Measurements from ENCODE around the gene FLT1.

The FLT1 gene

DNA sequence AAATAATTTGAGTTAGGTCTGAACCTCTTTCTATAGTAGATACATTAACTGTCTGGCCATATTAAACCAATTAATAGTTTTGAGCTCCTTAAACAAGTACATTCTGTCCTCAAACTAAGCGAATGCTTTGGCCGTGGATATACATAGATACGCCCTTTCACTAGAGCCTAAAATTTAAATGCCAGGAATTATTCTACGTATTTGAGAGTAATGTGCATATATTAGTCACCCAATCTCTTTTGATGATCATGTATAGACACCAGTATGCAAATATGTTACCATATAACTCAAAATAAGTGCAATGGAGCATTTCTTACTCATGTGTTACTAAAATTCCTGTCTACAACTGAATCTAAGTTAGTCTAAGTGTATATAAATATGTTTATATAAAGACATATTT, 70.4 kb downstream of the FLT1 start:
- Histone ChIP-seq H3K4me3 (ENCODE audit: low read length) (no peak overlapping the region), H3K27me3 (ENCODE audit: control insufficient read depth, low read length) (no peaks in the 10 kb centered on the region), H3K36me3 (ENCODE audit: control insufficient read depth, low read length) (no peaks in the 10 kb centered on the region), H3K79me2 (ENCODE audit: control insufficient read depth, low read length) (no peaks in the 10 kb centered on the region), H3K4me2 (ENCODE audit: low read length) (no peak overlapping the region), H3K4me1 (ENCODE audit: control insufficient read depth, low read length) (peaks cover 24% of the 10 kb centered on the region), H3K9me2 (replicated peaks; ENCODE audit: control insufficient read depth, low read length) (no peaks in the 10 kb centered on the region), H3F3A (ENCODE audit: control insufficient read depth, insufficient read depth) (no peaks in the 10 kb centered on the region), H3K9me3 (ENCODE audit: control insufficient read depth, insufficient read depth, low read length) (no peaks in the 10 kb centered on the region), H4K20me1 (ENCODE audit: control insufficient read depth, insufficient read depth, low read depth, low read length) (no peaks in the 10 kb centered on the region), H3K27ac (ENCODE audit: low read depth, low read length) (no peak overlapping the region)
- TF ChIP-seq, protein P1, sequence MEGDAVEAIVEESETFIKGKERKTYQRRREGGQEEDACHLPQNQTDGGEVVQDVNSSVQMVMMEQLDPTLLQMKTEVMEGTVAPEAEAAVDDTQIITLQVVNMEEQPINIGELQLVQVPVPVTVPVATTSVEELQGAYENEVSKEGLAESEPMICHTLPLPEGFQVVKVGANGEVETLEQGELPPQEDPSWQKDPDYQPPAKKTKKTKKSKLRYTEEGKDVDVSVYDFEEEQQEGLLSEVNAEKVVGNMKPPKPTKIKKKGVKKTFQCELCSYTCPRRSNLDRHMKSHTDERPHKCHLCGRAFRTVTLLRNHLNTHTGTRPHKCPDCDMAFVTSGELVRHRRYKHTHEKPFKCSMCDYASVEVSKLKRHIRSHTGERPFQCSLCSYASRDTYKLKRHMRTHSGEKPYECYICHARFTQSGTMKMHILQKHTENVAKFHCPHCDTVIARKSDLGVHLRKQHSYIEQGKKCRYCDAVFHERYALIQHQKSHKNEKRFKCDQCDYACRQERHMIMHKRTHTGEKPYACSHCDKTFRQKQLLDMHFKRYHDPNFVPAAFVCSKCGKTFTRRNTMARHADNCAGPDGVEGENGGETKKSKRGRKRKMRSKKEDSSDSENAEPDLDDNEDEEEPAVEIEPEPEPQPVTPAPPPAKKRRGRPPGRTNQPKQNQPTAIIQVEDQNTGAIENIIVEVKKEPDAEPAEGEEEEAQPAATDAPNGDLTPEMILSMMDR (IDR thresholded peaks at IDR 0.05; ENCODE audit: low read depth, low read length, poor library complexity, severe bottlenecking) = no peak
- TF ChIP-seq EZH2phosphoT487 (IDR thresholded peaks at IDR 0.05; ENCODE audit: borderline replicate concordance, low read length) = no peak

DNA sequence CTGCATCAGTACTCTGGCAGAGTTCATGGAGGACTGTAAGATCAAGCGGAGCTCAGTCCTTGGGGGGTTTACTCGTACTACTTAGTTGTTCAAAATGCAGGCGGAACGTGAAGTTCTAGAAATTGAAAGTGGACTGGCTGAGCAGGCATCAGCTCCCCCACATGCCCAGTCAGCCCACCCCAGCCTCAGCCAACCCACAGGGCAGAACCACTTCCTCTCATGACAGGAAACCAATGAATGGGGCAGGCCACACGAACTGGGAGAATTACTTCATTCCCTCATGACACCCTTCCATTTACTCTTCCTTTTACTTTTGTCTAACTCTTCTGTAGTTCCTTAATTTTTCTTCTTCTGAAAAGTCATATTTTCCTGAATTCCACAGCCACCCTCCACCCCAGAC, 71.9 kb downstream of the FLT1 start:
- Histone ChIP-seq H3K36me3 (ENCODE audit: control insufficient read depth, low read length) (no peaks in the 10 kb centered on the region), H4K20me1 (ENCODE audit: control insufficient read depth, insufficient read depth, low read depth, low read length) (no peaks in the 10 kb centered on the region), H3K4me3 (ENCODE audit: low read length) (no peak overlapping the region), H3K9me2 (replicated peaks; ENCODE audit: control insufficient read depth, low read length) (no peaks in the 10 kb centered on the region), H3K9me3 (ENCODE audit: control insufficient read depth, insufficient read depth, low read length) (no peaks in the 10 kb centered on the region), H3K27ac (ENCODE audit: low read depth, low read length) (no peak overlapping the region), H3F3A (ENCODE audit: control insufficient read depth, insufficient read depth) (no peaks in the 10 kb centered on the region), H3K79me2 (ENCODE audit: control insufficient read depth, low read length) (no peaks in the 10 kb centered on the region), H3K27me3 (ENCODE audit: control insufficient read depth, low read length) (no peaks in the 10 kb centered on the region), H3K4me2 (ENCODE audit: low read length) (no peak overlapping the region), H3K4me1 (ENCODE audit: control insufficient read depth, low read length) (peaks cover 13% of the 10 kb centered on the region)
- TF ChIP-seq, protein P1 (IDR thresholded peaks at IDR 0.05; ENCODE audit: low read depth, low read length, poor library complexity, severe bottlenecking) = no peak
- TF ChIP-seq EZH2phosphoT487 (IDR thresholded peaks at IDR 0.05; ENCODE audit: borderline replicate concordance, low read length) = no peak

DNA sequence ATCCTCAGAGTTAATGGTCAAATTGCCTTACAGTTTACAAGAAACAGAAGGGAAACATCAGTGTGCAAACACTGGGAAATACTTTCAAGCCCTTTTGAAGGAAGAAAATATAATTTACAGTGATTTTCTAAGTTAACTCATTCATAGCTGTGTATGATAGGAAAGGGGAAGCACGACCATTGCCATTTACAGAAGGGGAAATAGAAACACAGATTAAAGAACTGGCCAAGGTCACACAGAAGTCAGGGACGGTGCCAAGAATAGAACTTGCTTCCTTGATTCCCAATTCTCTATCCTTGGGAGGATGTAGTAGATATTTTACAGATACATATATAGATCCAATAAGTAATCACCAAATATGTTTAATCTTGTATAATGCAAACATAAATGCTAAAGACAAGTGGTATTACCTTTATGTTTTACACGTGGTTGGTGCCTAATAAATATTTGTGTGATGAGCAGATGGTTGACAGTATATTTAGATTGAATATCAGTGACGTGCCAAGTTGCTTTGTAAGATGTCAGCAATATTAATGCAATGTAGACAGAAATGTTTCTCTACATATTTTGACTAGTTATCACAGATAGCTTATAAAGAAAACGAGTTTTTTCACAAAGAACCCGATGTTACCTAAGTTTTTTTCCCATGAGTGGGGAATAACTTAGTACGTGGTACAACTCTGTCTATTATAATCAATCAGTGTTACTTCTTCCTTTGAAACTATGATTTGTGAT, 73.1 kb downstream of the FLT1 start:
- Histone ChIP-seq H3K4me3 (ENCODE audit: low read length) (no peak overlapping the region), H3K27ac (ENCODE audit: low read depth, low read length) (no peak overlapping the region), H4K20me1 (ENCODE audit: control insufficient read depth, insufficient read depth, low read depth, low read length) (no peaks in the 10 kb centered on the region), H3K9me3 (ENCODE audit: control insufficient read depth, insufficient read depth, low read length) (no peaks in the 10 kb centered on the region), H3K79me2 (ENCODE audit: control insufficient read depth, low read length) (no peaks in the 10 kb centered on the region), H3K4me1 (ENCODE audit: control insufficient read depth, low read length) (peaks cover 13% of the 10 kb centered on the region), H3K27me3 (ENCODE audit: control insufficient read depth, low read length) (no peaks in the 10 kb centered on the region), H3K36me3 (ENCODE audit: control insufficient read depth, low read length) (no peaks in the 10 kb centered on the region), H3K4me2 (ENCODE audit: low read length) (no peak overlapping the region), H3K9me2 (replicated peaks; ENCODE audit: control insufficient read depth, low read length) (no peaks in the 10 kb centered on the region), H3F3A (ENCODE audit: control insufficient read depth, insufficient read depth) (no peaks in the 10 kb centered on the region)
- TF ChIP-seq, protein P1 (IDR thresholded peaks at IDR 0.05; ENCODE audit: low read depth, low read length, poor library complexity, severe bottlenecking) = no peak
- no peak for TF ChIP-seq EZH2phosphoT487 (IDR thresholded peaks at IDR 0.05; ENCODE audit: borderline replicate concordance, low read length)

Data from DOHH2 (cell line).